ENCODE data around the gene SMAP2. TPM values are rescaled to one million over a fixed set of nuclear protein-coding genes. Genes with fewer than 3 reads are reported as not detected.
A peak's percentile ranks its signal among the peaks of the same experiment; 100 is the strongest.
"Not testable (repeated sequence)": the region's sequence is repeated elsewhere in the genome, so short reads cannot be mapped to it uniquely, and the experiment has no call there.

The SMAP2 gene
- total RNA-seq, 1 donor from 2014 or later, result 15.5 TPM

DNA sequence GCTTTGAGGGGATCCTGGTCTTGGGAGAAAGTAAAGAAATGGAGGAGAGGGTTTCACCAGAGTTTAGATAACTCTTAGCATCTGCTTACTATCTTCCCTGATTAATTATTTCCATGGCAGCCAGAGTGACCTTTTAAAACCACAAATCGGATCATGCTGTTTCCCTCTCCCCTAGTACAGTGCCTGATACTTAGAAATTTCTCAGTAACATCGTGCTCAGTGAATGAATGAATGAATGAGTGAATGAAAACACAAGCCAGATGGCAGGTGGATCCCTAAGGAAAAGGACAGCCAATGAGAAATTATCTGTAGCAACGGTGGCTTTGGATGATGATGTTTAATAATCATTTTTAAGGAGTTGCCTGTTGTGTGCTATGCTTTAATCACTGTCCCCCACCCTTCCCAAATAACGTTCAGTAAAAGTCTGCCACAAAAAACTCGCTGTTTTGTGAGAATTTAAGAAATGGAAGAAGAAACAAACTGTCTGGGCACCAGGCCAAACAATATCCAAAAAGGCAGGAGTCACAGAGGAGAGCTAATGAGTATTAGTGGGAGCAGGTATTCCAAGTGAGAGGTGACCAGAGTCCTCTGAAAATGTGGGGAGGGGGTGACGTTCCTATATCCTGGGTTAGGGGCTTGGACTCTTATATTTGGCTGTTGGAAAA, 737 bp upstream of the SMAP2 start:
- no peak for DNase-seq

DNA sequence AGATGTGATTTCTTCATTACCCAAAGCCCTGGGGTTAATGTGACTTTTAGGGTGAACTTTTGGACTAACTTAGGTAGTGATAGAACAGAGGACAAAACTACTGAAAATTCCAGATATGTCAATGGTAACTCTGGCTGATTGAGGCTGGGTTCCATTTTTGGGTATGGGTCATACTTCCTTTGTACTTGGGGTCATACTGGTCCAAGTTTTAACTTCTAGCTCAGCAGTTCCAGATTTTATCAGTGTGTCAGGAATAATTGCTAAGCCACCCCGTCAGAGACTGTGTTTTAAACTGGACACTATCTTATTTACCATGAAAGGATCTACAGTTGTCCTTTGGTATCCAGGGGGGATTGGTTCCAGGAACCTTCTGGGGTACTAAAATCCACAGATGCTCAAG, 4.0 kb downstream of the SMAP2 start:
- no peak for DNase-seq

DNA sequence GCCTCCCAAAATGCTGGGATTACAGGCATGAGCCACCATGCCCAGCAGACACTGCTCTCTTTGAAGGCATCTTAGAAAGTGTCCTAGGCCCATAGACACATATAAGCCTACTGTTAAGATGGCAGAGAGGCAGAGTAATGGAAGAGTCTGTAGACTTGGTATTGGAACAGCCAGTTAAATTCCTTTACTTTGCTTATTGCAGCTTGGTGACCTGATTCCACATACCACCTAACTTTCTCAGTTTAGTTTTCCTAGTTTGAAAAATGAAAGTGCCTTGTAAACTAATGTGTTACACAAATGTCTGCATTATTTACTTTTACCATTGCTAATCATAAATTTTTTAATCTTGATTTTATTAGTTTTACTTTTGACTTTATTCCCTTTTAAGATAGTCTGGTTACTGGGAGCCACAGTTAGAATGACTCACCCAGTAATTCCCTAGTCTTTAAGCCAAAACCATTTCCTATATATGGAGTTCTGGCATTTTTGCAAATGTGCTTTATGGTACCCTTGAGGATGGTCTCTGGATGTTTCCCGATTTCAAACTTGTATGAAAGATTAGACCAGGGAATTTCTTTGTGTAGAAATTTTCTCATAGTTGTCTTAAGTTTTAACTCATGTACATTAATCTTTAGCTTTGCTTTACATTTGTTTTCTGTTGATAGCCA, 6.4 kb downstream of the SMAP2 start:
- peak; percentile 58 for DNase-seq

DNA sequence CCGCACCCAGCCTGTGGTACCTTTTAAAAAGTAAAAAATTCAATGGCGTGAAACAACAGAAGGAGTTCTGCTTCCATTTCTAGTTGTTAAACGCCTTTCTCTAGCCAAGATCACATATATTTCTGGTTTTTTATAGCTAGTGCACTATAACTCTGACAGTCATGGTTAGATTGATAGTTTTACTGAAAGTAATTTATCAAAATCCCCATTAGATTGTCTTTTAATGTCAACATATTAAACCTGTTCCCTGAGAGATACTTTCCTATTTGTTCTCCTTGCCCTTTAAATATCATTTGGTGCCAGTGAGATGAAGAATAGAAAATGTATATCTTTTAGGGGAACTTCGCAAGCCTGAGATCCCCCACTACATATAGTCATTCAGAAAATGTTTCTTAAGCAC, 7.3 kb downstream of the SMAP2 start:
- no peak for DNase-seq

DNA sequence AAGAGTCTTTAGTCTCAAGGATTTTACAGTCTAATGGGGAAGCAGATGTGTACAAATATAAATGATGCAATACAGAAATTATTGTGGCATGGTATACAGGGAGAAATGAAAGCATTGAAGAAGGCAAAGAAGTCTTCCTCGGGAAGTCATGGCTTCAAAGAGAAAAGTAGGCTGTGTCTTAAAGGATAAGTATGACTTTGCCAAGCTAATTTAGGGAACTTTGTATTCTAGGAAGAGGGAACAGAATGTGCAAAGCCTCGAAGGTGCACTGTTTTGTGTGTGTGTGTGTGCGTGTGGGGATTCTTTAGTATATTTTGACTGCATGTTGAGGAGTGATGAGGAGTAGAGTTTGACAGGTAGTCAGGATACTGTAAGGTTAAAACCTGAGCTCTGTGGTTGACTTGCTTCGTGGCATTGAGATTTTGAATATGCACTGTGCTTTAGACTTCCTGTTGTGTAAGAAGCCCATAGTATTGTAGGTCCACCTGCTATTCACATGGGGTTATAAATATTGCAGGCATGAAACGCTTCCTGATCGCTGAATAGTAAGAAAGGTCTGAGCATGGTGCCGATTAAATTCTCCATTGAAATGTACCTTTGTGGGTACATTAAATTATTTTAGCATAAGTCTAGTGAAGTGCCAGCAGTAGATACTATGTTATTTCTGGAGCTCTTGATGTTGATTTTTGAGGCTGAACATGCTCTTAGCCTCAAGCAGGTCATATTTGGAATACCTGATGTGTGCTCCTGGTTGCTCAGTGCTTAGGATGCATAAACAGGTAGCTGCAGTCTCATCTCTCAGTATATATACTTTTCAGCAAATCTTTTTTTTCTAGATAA, 8.0 kb downstream of the SMAP2 start:
- DNase-seq, result no peak

DNA sequence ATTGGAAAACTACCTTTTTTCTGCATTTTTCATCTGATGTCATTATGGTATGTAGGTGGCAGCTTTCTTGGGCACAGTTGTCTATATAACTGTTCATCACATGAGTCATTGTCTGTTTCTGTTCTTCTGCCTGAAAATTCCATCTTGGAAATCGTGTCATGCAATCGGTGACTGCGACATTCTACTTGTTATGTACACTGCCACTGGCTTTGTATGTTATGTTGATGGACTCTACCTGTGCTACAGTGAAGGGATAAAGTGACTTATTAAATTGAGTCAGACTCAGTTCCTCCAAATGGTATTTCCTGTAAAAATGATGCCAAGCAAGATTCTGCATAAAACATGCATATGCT, 8.6 kb downstream of the SMAP2 start:
- DNase-seq, result no peak

DNA sequence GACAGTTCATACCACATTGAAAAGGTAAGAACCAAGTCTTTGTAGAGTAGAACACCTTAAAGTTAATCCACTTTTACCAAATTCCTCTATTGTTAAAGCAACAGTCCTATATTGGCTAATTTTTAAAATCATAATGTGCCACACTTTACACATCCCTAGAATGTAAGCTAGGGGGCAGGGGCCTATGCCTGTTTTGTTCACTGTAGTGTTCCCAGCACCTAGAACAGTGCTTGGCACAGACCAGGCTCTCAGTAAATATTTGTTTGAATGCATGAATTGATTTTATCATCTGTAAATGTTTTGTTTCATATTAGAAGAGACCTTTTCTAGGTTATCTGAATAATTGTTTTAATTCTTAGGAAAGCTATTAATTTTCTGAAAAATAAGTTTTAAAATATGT, 9.1 kb downstream of the SMAP2 start:
- DNase-seq, result no peak

DNA sequence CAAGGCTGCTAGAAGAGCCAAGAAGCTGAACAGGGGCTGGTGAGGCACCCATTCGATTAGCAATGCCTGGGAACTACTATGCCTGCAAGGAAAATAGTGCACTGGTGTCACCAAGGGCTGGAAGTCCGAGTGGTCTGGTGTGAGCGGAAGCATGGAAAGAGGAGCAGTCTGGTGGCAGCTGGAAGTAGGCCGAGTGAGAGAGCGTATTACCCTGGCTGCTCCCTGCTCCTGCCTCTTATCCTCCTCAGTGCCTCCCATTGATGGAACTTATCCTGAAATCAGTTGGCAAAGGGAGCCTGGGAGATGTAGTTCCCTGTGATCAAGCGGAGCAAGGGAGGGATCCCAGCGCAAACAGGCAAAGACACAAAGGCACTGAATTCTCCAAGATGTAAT, 9.6 kb downstream of the SMAP2 start:
- DNase-seq, result no peak

DNA sequence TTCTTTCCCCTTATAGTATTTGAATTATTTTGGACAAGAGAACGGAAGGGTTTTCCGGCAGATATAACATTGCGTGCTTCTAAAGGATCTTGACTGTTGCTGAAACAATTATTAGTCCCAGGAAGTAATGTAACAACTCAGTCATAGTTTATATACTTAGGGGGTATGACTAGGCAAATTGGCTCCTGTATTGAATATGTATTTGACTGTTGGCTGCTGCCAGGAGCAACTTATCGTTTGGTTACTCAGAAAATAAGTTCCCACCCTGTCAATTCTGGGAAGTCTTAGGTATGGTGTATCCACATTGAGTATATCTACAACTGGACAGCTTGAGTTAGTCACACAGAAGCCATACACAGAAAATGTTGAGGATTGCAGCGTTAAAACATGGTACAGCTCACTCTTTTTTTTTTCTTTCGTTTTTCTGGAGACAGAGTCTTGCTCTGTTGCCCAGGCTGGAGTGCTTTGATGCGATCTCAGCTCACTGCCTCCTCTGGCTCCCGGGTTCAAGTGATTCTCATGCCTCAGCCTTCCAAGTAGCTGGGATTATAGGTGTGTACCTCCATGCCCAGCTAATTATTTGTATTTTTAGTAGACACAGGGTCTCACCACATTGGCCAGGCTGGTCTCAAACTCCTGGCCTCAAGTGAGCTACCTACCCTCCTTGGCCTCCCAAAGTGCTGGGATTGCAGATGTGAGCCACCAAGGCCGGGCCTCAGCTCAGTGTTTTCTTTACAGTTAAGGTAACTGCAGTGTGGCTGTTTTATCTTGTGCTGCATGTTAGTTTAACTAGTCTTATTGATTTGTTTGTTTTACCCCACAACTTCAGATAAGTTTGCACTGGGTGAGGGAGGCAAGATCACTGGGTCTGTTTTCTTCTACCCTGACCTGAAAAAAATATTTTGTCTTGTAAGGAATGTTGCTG, 10.2 kb downstream of the SMAP2 start:
- no peak for DNase-seq

DNA sequence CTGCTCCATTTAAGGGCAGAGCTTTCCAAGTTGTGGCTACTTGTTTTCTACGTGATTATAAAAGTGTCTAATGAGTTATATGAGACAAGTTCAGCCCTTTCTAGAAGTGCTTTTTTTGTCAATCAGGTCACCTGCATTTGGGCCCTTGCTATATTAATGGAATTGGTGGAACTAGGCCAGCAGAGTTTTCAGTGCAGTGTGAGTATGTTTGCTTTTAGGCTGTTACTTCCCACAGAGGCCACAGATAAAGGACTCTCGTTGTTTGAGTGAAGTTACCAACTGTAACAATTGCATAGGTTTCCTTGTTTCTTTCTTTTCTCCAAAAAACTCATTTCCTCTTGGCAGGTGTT, 10.9 kb downstream of the SMAP2 start:
- DNase-seq, result no peak

DNA sequence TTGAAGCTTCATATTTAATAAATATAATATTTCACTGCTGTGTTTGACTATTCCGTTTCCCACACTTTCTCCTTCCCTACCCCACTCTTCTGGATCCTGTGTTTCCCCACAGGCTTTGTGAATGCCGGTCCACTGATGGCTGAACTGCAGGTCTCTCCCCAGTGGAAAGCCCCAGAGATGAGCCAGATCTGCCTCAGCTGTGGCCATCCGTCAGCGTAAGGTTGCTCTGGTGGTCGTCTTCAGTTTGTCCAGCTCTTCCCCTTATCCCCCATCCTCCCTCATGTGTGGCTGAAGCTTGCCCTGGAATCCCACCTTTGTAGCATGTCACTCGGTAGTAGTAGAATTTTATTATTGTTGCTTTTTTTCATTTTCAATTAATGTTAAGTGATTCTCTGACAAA, 11.4 kb downstream of the SMAP2 start:
- no peak for DNase-seq

DNA sequence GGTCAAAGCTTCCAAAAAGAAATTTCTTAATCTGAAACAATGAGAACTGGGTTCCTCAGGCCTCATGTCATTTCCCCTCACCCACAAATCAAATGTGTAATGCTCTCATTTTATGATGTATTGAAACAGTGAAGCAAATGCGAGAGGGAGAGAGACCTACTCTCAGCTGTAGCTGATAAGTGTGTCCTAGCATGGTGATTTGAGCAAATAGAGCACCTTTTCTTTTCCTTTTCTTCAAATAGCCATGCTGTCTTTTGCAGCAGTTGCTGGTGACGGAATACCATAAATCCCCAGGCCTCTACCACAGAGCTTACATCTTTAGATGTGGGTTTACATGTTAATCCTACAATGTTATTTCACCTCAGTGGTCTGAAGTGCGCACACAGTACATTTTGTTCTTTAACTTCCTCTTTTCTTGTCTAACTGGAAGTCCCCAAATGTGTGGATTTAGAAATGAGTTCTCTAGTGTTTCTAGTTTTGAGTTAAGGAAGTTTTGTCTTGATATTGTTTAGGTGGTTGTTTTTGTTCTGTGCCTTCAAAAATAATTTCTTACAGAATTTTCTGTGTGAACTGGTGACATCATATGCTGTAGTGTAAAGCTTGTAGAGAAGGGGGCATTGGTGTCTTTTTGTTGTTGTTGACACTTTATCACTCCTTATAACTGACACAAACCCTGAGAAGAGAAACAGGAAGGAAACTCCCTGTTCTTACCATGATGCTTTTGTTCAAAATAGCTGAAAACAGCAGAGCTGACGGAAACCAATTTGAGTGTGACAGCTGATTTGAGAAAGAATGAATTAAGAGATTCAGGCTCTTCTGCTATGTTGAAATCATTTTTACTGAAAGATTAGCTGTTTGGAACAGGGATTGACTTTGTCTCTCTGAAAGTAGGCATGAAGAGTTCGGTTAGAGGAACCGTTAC, 12.2 kb downstream of the SMAP2 start:
- no peak for DNase-seq

DNA sequence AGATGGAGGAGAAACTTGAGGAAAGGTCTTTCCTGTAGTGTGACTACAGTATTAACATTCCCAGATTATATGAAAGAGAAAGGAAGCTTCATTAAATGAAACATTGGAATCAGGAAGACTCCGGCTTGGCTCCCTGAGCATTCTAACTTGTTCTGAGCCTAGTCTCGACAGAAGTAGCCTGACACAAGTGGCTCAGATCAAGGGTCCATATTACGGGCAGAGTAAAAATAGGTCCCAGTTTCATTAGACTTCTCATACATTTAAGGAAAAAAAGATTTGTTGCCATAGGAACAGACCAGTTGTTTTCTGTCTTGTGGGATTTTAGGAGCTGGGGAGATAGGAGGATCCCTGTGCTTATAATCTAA, 12.8 kb downstream of the SMAP2 start:
- no peak for DNase-seq

DNA sequence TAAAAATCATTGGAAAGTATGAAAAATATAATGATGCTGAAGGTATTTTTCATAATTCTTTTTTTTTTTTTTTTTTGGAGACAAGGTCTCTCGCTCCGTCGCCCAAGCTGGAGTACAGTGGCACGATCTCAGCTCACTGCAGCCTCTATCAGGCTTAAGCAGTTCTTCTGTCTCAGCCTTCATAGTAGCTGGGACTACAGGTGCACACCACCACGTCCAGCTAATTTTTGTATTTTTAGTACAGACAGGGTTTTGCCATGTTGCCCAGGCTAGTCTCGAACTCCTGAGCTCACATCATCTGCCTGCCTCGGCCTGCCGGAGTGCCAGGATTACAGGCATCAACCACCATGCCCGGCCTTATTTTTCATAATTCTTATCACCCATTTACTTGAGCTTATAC, 13.3 kb downstream of the SMAP2 start:
- DNase-seq, result no peak

DNA sequence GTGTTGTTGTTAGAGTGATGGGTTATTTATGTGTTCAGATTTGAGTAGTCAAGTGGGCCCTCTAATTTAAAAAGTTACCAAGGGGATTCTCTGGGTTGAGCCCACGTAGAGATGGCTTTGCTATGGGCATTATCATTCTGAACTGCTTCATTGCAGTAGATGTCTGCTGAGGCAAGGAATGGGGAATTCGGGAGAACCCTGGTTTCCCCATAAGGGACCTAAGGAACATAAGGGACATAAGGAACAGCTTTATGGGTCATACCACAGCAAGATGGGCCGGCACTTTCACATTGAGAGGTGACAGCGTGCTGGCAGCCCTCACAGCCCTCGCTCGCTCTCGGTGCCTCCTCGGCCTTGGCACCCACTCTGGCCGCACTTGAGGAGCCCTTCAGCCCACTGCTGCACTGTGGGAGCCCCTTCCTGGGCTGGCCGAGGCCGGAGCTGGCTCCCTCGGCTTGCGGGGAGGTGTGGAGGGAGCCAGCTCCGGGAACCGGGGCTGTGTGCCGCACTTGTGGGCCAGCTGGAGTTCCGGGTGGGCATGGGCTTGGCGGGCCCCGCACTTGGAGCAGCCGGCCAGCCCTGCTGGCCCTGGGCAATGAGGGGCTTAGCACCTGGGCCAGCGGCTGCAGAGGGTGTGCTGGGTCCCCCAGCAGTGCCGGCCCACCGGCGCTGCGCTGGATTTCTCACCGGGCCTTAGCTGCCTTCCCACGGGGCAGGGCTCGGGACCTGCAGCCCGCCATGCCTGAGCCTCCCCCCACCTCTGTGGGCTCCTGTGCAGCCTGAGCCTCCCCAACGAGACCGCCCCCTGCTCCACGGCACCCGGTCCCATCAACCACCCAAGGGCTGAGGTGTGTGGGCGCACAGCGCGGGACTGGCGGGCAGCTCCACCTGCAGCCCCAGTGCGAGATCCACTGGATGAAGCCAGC, 14.1 kb downstream of the SMAP2 start:
- DNase-seq, result not testable (repeated sequence)

DNA sequence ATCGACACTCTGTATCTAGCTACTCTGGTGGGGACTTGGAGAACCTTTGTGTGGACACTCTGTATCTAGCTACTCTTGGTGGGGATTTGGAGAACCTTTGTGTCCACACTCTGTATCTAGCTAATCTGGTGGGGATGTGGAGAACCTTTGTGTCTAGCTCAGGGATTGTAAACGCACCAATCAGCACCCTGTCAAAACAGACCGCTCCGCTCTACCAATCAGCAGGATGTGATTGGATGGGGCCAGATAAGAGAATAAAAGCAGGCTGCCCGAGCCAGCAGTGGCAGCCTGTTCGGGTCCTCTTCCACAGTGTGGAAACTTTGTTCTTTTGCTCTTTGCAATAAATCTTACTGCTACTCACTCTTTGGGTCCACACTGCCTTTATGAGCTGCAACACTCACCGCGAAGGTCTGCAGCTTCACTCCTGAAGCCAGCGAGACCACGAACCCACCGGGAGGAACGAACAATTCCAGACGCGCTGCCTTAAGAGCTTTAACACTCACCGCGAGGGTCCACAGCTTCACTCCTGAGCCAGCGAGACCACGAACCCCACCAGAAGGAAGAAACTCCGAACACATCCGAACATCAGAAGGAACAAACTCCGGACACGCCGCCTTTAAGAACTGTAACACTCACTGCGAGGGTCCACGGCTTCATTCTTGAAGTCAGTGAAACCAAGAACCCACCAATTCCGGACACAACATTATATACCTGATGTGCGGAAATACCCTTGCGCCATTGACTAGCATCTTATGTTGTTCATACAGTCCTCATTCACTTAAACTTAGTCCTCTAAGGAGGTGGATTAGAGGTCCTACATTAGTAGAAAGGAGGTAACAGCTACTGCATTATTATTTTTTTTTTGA, 15.2 kb downstream of the SMAP2 start:
- DNase-seq, result not testable (repeated sequence)

DNA sequence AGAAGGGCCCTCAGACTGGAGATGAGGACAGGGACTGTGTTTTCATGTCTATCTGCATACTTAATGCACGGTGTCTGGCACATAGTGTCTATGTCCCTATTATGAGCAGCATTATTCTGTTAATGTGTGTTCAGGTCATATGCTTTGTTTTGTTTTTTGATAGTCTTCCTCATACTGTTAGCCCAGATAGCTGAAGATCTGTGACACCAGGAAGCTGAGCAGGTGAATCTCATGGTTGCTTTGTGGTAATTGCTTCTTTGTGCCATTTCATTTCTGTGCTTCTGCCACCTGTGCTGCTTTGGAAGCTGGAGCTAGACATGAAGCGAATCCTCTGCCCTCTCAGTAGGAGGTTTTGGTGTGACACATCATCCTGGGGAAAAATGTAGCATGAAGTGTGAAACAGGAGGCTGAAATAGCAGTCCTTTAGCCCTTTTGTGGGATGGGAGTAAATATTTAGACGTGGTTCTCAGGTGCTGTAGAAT, 15.8 kb downstream of the SMAP2 start:
- DNase-seq, result no peak

DNA sequence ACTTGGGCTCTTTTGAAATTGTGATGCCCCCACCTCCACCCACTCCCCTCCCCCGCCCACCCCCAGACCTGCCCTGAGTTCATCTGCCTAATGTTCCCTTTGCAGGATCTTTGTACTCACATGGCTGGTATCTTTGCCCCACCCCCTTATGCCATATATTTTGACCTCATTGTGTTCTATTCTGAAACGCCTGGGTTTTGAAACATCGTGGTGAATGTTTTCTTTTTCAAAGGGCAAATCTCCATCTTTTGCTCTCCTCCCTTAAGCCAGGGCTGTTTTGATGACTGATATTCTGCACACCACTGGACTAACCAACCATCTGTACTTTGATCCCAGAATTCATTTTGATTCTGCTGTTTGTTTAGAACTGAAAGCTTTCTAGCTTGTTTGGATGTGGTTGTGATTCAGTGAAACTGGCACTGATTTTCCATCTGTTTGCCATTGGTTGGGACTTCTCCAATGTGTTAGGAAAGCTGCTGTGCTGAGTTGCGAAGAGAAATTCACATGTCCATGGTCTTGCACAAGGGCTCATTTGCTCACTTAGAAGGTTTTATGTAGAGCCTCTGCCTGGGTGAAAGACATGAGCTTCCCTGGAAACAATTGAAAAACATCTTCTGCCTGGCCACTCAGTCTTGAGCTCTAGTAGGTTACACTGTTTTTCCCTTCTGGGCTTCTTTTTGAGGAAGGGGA, 16.5 kb downstream of the SMAP2 start:
- peak; percentile 56 for DNase-seq

DNA sequence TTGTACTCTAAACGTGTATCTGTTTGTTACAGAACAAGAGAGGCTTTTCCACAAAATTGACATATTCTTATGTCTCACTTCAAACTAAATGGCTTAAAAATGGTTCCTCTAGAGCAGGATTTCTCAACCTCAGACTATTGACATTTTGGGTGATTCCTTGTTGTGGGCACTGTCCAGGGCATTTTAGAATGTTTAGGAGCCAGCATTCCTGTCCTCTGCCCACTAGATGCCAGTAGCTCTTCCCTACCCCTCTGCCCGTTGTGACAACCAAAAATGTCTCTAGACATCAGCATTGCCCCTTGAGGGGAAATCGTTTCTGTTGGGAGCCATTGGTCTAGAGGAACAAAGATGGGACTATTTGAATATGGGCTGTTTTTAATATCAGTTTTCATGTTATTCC, 17.3 kb downstream of the SMAP2 start:
- no peak for DNase-seq
